Endothelial cell (in vitro differentiated cells): ENCODE data around the gene GALNT9. TPM values are rescaled to one million over a fixed set of nuclear protein-coding genes. Genes with fewer than 3 reads are reported as not detected.

ENCODE experiments used
- DNase-seq: peaks from one replicate; pipeline ENCODE4 v3.0.0; 2021; ENCODE audit warnings: low spot score
- H3K27ac Mint-ChIP-seq: one replicate; pipeline ENCODE4 v1.8.0; 2021; ENCODE audit warnings: mixed read lengths, inconsistent platforms; ENCODE audit not compliant: unreplicated experiment
- H3K27me3 Mint-ChIP-seq: one replicate; pipeline ENCODE4 v1.8.0; 2021; ENCODE audit warnings: mild to moderate bottlenecking, moderate library complexity, mixed read lengths, inconsistent platforms; ENCODE audit not compliant: unreplicated experiment
- H3K36me3 Mint-ChIP-seq: one replicate; pipeline ENCODE4 v1.8.0; 2021; ENCODE audit warnings: mild to moderate bottlenecking, low read depth, mixed read lengths, inconsistent platforms; ENCODE audit not compliant: unreplicated experiment
- H3K4me1 Mint-ChIP-seq: one replicate; pipeline ENCODE4 v1.8.0; 2021; ENCODE audit warnings: mild to moderate bottlenecking, mixed read lengths, inconsistent platforms; ENCODE audit not compliant: unreplicated experiment
- H3K4me3 Mint-ChIP-seq: one replicate; pipeline ENCODE4 v1.8.0; 2021; ENCODE audit warnings: mild to moderate bottlenecking, mixed read lengths, inconsistent platforms; ENCODE audit not compliant: unreplicated experiment
- H3K9me3 Mint-ChIP-seq: one replicate; pipeline ENCODE4 v1.8.0; 2021; ENCODE audit warnings: mixed read lengths, inconsistent platforms; ENCODE audit not compliant: unreplicated experiment
- CTCF ChIP-seq: fragments of 200-600 bp; sonication (generic); IDR thresholded peaks from one replicate; pipeline ENCODE4 v1.5.0; 2021; ENCODE audit warnings: antibody characterized with exemption; ENCODE audit not compliant: unreplicated experiment
- total RNA-seq: library from RNA; stranded (reverse); fragmentation: NEBNext Ultra II Directional; extraction: Animal tissue kit (Norgen Biotek cat#: 25700); gene quantifications from one replicate; pipeline ENCODE4 v1.2.1, GENCODE V29; 2021; ENCODE audit not compliant: unreplicated experiment

Gene GALNT9
- total RNA-seq, 1 donor from 2014 or later: not detected

GRCh38 chr12:132265056-132265800 lies 64.2 kb downstream of the GALNT9 start:
- Mint-ChIP-seq H3K27me3 (peaks cover 10% of the 10 kb centered on the region), H3K27ac (no peak overlapping the region), H3K36me3 (peaks cover 3% of the 10 kb centered on the region), H3K9me3 (no peaks in the 10 kb centered on the region), H3K4me3 (no peak overlapping the region), H3K4me1 (no peaks in the 10 kb centered on the region)
- DNase-seq: no peak
- TF ChIP-seq CTCF: no peak

DNA sequence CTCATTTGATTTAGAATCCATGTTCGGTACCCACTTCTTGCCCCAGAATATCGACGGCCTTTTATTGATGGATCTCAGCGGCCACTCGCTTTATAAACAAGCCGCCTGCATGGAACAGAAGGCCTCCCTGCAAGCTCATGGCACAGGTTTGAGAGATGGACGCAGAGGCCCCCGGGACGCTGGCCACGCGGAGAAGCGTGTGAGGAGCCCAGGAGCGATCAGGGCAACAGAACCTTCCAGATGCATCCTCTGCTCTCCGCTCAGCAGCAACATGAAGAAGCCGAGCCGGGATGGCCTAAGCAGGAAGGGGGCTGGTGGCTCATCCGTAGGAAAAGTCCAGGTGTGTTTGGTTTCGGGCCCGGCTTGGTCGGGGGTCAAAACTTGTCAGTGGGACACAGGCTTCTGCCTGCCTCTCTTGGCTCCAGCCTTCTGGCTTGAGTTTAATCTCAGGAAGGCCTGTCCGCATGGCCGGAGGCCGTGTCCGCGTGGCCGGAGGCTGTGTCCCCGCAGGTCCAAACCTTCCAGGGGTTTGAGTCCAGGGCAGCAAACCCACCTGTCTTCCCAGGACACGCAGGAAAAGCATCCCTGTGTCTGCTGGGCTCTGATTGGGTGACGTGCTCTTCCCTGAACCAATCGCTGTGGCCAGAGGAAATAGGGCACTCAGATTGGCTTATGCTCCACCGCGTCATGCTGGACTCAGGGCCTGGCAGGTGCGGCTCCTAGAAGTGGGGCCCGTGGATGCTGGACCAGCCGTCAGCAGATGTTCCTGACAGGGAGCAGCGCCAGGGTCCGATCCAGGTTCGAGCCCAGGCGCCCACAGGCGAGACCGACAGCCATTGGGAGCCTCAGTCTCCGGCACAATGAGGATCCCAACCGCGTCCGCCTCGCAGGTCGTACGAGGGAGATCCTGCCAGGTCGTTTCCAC lies 65.0 kb downstream of the GALNT9 start:
- DNase-seq: no peak
- Mint-ChIP-seq H3K9me3 (no peaks in the 10 kb centered on the region), H3K36me3 (peaks cover 3% of the 10 kb centered on the region), H3K27ac (no peak overlapping the region), H3K4me3 (no peak overlapping the region), H3K4me1 (no peaks in the 10 kb centered on the region), H3K27me3 (peaks cover 10% of the 10 kb centered on the region)
- TF ChIP-seq CTCF: no peak

DNA sequence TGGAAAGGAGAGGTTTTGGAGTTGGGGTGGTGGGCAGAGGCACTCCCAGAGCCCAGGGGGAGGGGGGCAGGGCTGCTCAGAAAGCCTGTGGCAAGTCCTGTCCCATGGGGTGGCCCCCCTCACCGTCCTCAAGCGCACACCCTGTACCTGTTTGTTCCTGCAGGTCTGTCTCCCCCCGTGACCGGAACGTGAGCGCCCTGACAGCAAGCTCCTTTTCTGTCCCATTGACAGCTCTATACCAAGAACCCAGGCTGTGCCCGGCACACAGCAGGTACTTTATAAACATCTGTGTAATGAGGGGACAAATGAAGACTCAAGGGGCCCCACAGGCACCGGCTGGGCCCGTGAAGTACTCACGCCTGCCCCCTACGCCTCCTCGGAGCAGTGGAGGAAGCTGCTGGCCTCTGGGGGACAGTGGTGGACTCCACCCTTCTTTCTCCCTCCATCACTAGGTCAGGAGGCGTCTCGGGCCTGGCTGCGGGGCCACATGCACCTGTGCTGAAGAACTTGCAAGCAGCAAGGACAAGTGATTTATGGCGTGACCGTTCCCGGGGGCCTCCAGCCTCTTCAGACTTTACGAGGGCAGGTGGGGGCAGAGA lies 65.8 kb downstream of the GALNT9 start:
- no peak overlapping the region for H3K4me3 Mint-ChIP-seq
- H3K27ac Mint-ChIP-seq: no peak overlapping the region
- no peaks in the 10 kb centered on the region for H3K4me1 Mint-ChIP-seq
- no peaks in the 10 kb centered on the region for H3K9me3 Mint-ChIP-seq
- H3K36me3 Mint-ChIP-seq: peaks cover 3% of the 10 kb centered on the region
- no peak for DNase-seq
- TF ChIP-seq CTCF: no peak
- H3K27me3 Mint-ChIP-seq: peaks cover 10% of the 10 kb centered on the region

- no peaks in the 10 kb centered on the region for H3K9me3 Mint-ChIP-seq
- no peak overlapping the region for H3K4me3 Mint-ChIP-seq
- DNase-seq: no peak
- no peak overlapping the region for H3K27ac Mint-ChIP-seq
- peaks cover 14% of the 10 kb centered on the region for H3K27me3 Mint-ChIP-seq
- H3K36me3 Mint-ChIP-seq: peaks cover 3% of the 10 kb centered on the region
- no peaks in the 10 kb centered on the region for H3K4me1 Mint-ChIP-seq
- TF ChIP-seq CTCF: no peak
Observed at GRCh38 chr12:132263061-132263360, 66.4 kb downstream of the GALNT9 start.
